Right lobe of liver (tissue), 4 donors: ENCODE measurements around the gene PLGRKT.

Source experiments
- POLR2A ChIP-seq: fragments of 450-650 bp; IDR thresholded peaks from one replicate; pipeline ENCODE4 v1.6.1; 2017; ENCODE audit warnings: antibody characterized with exemption, mild to moderate bottlenecking
- TF ChIP-seq, protein P1 (sequence below), 4 donors: fragments of 200-600 bp in 3 of 4; fragments of 450-650 bp in 1 of 4; IDR thresholded peaks; one replicate each; pipeline versions ENCODE4 v1.5.1 to v1.8.0; 2016 to 2022; ENCODE audit warnings: antibody characterized with exemption in 4 of 4, mild to moderate bottlenecking in 2 of 4
- donor health status: DM: no; HTN: no; CAD: no.
- donor health status: DM: no; HTN: no; CAD: no.
- donor health status: DM: no; HTN: yes; CAD: no.

DNA sequence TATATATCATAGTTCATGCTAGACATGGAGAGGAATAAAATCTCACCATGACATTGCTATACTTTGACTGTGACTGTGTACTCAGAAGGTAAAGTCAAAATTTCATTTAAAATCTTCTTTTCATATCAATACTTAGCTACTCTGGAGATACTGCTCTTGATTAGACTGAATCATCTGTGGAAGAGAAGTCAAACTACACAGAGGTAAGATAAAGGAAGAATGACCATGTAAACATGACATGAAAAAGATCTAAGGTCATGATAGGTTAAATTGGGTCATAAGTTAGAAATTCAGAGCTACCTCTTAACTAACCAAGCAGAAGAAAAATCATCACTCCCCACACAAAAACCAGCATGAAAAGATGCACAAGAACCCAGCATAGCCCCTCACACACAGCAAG, 53.3 kb downstream of the PLGRKT start:
- TF ChIP-seq, protein P1, sequence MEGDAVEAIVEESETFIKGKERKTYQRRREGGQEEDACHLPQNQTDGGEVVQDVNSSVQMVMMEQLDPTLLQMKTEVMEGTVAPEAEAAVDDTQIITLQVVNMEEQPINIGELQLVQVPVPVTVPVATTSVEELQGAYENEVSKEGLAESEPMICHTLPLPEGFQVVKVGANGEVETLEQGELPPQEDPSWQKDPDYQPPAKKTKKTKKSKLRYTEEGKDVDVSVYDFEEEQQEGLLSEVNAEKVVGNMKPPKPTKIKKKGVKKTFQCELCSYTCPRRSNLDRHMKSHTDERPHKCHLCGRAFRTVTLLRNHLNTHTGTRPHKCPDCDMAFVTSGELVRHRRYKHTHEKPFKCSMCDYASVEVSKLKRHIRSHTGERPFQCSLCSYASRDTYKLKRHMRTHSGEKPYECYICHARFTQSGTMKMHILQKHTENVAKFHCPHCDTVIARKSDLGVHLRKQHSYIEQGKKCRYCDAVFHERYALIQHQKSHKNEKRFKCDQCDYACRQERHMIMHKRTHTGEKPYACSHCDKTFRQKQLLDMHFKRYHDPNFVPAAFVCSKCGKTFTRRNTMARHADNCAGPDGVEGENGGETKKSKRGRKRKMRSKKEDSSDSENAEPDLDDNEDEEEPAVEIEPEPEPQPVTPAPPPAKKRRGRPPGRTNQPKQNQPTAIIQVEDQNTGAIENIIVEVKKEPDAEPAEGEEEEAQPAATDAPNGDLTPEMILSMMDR (IDR thresholded peaks at IDR 0.05), result no peak
- no peak for TF ChIP-seq POLR2A
